ENCODE measurements around the gene KIF16B. TPM values are rescaled to one million over a fixed set of nuclear protein-coding genes. Genes with fewer than 3 reads are reported as not detected.
A peak's percentile ranks its signal among the peaks of the same experiment; 100 is the strongest.
"Not testable (repeated sequence)": the region's sequence is repeated elsewhere in the genome, so short reads cannot be mapped to it uniquely, and the experiment has no call there.

The KIF16B gene
- total and polyA plus RNA-seq, 4 donors = 5.9 to 20.3 (median 9.6) TPM

DNA sequence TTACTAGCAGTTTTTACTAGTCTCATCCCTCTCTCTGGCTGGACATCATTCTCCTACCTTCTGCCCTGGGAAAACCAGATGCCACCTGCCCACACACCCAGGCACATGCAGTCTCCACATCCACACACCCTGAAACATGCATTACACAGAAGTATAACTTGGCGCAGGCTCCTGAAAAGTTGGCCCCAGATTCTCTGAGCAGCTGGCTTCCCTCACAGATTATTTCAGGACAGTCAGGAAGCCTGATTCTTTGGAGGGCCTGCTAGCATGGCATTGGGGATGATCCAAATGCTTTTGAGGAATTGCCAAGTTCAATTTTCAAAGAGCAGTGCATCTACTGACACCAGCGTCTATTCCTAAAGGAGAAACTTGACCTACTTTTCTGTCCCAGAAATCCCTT is 27.8 kb upstream of the KIF16B start:
- peaks cover 0 to 15% (median 0%) of the 10 kb centered on the region in 5 donors for H3K4me1 ChIP-seq (ENCODE audit: control insufficient read depth in 5 of 5, insufficient read depth in 5 of 5, low read length in 5 of 5)
- ATAC-seq (ENCODE audit: insufficient read depth, low FRiP score) (no peak), DNase-seq (peak; percentile 81 to 90 (median 88))
- no peak overlapping the region for H3K9ac ChIP-seq (ENCODE audit: insufficient read depth in 1 of 2, low read length in 2 of 2)
- TF ChIP-seq, protein P1, sequence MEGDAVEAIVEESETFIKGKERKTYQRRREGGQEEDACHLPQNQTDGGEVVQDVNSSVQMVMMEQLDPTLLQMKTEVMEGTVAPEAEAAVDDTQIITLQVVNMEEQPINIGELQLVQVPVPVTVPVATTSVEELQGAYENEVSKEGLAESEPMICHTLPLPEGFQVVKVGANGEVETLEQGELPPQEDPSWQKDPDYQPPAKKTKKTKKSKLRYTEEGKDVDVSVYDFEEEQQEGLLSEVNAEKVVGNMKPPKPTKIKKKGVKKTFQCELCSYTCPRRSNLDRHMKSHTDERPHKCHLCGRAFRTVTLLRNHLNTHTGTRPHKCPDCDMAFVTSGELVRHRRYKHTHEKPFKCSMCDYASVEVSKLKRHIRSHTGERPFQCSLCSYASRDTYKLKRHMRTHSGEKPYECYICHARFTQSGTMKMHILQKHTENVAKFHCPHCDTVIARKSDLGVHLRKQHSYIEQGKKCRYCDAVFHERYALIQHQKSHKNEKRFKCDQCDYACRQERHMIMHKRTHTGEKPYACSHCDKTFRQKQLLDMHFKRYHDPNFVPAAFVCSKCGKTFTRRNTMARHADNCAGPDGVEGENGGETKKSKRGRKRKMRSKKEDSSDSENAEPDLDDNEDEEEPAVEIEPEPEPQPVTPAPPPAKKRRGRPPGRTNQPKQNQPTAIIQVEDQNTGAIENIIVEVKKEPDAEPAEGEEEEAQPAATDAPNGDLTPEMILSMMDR (IDR thresholded peaks at IDR 0.05; ENCODE audit: control extremely low read depth, extremely low read depth) = no peak
- H3K27me3 ChIP-seq (ENCODE audit: control insufficient read depth in 3 of 3, insufficient read depth in 3 of 3, low read length in 2 of 3) = no peaks in the 10 kb centered on the region
- no peaks in the 10 kb centered on the region for H3K9me3 ChIP-seq (ENCODE audit: control insufficient read depth in 4 of 4, insufficient read depth in 3 of 4, low read length in 3 of 4)
- no peak overlapping the region for H3K27ac ChIP-seq (ENCODE audit: low read depth in 1 of 2, low read length in 1 of 2)
- no peaks in the 10 kb centered on the region for H3K36me3 ChIP-seq (ENCODE audit: control insufficient read depth in 4 of 4, insufficient read depth in 4 of 4, low read length in 4 of 4)
- no peak overlapping the region for H3K4me3 ChIP-seq
- WGBS, 2 donors = 73 to 88% methylated on average over 2 of the region's 2 CpGs

DNA sequence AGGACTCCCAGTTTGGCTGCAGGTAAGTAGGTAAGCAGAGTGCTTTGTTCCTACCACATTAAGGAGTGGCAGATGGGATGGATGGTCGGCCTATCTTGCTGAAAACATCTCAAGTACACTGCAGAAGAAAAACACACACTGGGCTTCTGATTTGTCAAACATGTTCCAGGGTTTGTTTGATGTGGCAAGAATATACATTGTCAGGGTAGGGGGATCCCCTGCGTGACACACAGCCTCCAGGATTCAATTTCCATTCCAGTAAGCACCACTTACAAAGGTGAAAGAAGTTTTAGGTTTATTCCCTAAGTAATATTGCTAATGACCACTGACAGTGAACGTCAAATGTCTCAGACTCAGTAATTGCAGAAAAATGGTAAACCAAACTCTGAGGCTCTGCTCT is 26.0 kb upstream of the KIF16B start:
- H3K9ac ChIP-seq (ENCODE audit: insufficient read depth in 1 of 2, low read length in 2 of 2) = no peak overlapping the region
- H3K36me3 ChIP-seq (ENCODE audit: control insufficient read depth in 4 of 4, insufficient read depth in 4 of 4, low read length in 4 of 4) = no peaks in the 10 kb centered on the region
- no peak overlapping the region for H3K4me3 ChIP-seq
- H3K27ac ChIP-seq (ENCODE audit: low read depth in 1 of 2, low read length in 1 of 2) = no peak overlapping the region
- no peaks in the 10 kb centered on the region for H3K9me3 ChIP-seq (ENCODE audit: control insufficient read depth in 4 of 4, insufficient read depth in 3 of 4, low read length in 3 of 4)
- peaks cover 0 to 15% (median 0%) of the 10 kb centered on the region in 5 donors for H3K4me1 ChIP-seq (ENCODE audit: control insufficient read depth in 5 of 5, insufficient read depth in 5 of 5, low read length in 5 of 5)
- H3K27me3 ChIP-seq (ENCODE audit: control insufficient read depth in 3 of 3, insufficient read depth in 3 of 3, low read length in 2 of 3) = no peaks in the 10 kb centered on the region
- 73 to 87% methylated on average over 3 of the region's 3 CpGs for WGBS, 2 donors
- DNase-seq = no peak
- ATAC-seq (ENCODE audit: insufficient read depth, low FRiP score) = no peak
- TF ChIP-seq, protein P1 (IDR thresholded peaks at IDR 0.05; ENCODE audit: control extremely low read depth, extremely low read depth) = no peak

DNA sequence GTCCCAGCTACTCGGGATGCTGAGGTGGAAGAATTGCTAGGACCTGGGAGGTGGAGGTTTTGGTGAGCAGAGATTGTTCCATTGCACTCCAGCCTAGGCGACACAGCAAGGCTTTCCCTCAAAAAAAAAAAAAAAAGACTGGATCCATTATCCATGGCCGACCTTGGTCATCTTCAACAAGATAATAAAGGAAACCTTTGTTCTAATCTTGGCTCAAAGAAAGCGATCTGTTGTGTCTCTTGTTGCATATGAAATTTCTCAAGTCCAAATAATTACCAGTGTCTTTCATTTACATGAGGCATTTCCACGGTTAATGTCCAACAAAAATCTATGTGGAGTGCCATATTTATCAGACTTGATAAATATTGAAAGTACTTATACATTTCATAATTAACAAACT is 23.7 kb upstream of the KIF16B start:
- H3K27ac ChIP-seq (ENCODE audit: low read depth in 1 of 2, low read length in 1 of 2) = no peak overlapping the region
- ATAC-seq (ENCODE audit: insufficient read depth, low FRiP score) (no peak), DNase-seq (no peak)
- TF ChIP-seq, protein P1 (IDR thresholded peaks at IDR 0.05; ENCODE audit: control extremely low read depth, extremely low read depth) = no peak
- 85 to 86% methylated on average over 5 of the region's 5 CpGs for WGBS, 2 donors
- H3K4me1 ChIP-seq (ENCODE audit: control insufficient read depth in 5 of 5, insufficient read depth in 5 of 5, low read length in 5 of 5) = peaks cover 0 to 15% (median 0%) of the 10 kb centered on the region in 5 donors
- no peak overlapping the region for H3K4me3 ChIP-seq
- no peaks in the 10 kb centered on the region for H3K27me3 ChIP-seq (ENCODE audit: control insufficient read depth in 3 of 3, insufficient read depth in 3 of 3, low read length in 2 of 3)
- H3K9ac ChIP-seq (ENCODE audit: insufficient read depth in 1 of 2, low read length in 2 of 2) = no peak overlapping the region
- no peaks in the 10 kb centered on the region for H3K9me3 ChIP-seq (ENCODE audit: control insufficient read depth in 4 of 4, insufficient read depth in 3 of 4, low read length in 3 of 4)
- H3K36me3 ChIP-seq (ENCODE audit: control insufficient read depth in 4 of 4, insufficient read depth in 4 of 4, low read length in 4 of 4) = no peaks in the 10 kb centered on the region

DNA sequence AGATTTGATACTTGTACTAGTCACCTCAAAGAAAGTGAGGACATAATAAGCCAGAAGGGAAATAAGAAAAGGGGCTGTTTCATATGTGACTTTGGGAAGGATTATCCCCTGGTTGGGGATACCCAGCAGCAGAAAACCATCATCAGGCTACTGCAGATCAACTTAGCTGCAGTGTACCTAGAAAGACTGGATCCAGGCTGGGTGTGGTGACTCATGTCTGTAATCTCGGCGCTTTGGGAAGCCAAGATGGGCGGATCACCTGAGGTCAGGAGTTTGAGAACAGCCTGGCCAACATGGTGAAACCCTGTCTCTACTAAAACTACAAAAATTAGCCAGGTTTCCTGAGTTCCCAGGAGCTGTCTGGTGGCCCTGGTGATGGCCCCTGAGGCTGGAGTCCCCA is 23.2 kb upstream of the KIF16B start:
- ATAC-seq (ENCODE audit: insufficient read depth, low FRiP score) = not testable (repeated sequence)
- 91 to 96% methylated on average over 3 of the region's 3 CpGs for WGBS, 2 donors

More for the DNA sequence above, 23.2 kb upstream of the KIF16B start:
- DNase-seq; H3K4me3 ChIP-seq; H3K9ac ChIP-seq (ENCODE audit: insufficient read depth in 1 of 2, low read length in 2 of 2); H3K27me3 ChIP-seq (ENCODE audit: control insufficient read depth in 3 of 3, insufficient read depth in 3 of 3, low read length in 2 of 3); H3K27ac ChIP-seq (ENCODE audit: low read depth in 1 of 2, low read length in 1 of 2); H3K36me3 ChIP-seq (ENCODE audit: control insufficient read depth in 4 of 4, insufficient read depth in 4 of 4, low read length in 4 of 4); H3K9me3 ChIP-seq (ENCODE audit: control insufficient read depth in 4 of 4, insufficient read depth in 3 of 4, low read length in 3 of 4): not testable (repeated sequence)
- peaks cover 0 to 10% (median 0%) of the 10 kb centered on the region in 5 donors for H3K4me1 ChIP-seq (ENCODE audit: control insufficient read depth in 5 of 5, insufficient read depth in 5 of 5, low read length in 5 of 5)
